Loucy (cell line): ENCODE data around the gene PGC.

Experiments used
- H2AFZ ChIP-seq: fragments of 200-600 bp; sonication (generic); 2 replicates; pipeline ENCODE4 v1.6.0; 2016; ENCODE audit warnings: antibody characterized with exemption, mild to moderate bottlenecking, low read length, moderate library complexity
- H3F3A ChIP-seq: fragments of 200-600 bp; 2 replicates; pipeline ENCODE4 v1.6.0; 2016; ENCODE audit warnings: antibody characterized with exemption, low read depth, mild to moderate bottlenecking
- H3K27me3 ChIP-seq: fragments of 200-600 bp; sonication (generic); 2 replicates; pipeline ENCODE4 v1.6.1; 2014; ENCODE audit warnings: low read length, mild to moderate bottlenecking; ENCODE audit not compliant: insufficient read depth, poor library complexity, severe bottlenecking
- H3K36me3 ChIP-seq: fragments of 200-600 bp; sonication (generic); 2 replicates; pipeline ENCODE4 v1.6.1; 2016; ENCODE audit warnings: low read length; ENCODE audit not compliant: insufficient read depth
- H3K4me1 ChIP-seq: fragments of 200-600 bp; sonication (generic); 2 replicates; pipeline ENCODE4 v1.5.1; 2014; ENCODE audit warnings: low read length, mild to moderate bottlenecking; ENCODE audit not compliant: insufficient read depth, poor library complexity, severe bottlenecking
- H3K4me2 ChIP-seq: fragments of 200-600 bp; sonication (generic); 2 replicates; pipeline ENCODE4 v1.6.0; 2014; ENCODE audit warnings: antibody characterized with exemption, low read length, low read depth, mild to moderate bottlenecking; ENCODE audit not compliant: poor library complexity, severe bottlenecking
- H3K4me3 ChIP-seq: fragments of 200-600 bp; sonication (generic); 2 replicates; pipeline ENCODE4 v1.5.1; 2014; ENCODE audit warnings: low read length, mild to moderate bottlenecking, mixed read lengths; ENCODE audit not compliant: poor library complexity, severe bottlenecking
- H3K79me2 ChIP-seq: fragments of 200-600 bp; sonication (generic); 2 replicates; pipeline ENCODE4 v1.6.1; 2014; ENCODE audit warnings: low read length; ENCODE audit not compliant: insufficient read depth
- H3K9ac ChIP-seq: fragments of 200-600 bp; sonication (generic); 2 replicates; pipeline ENCODE4 v1.6.0; 2014; ENCODE audit warnings: mild to moderate bottlenecking, low read depth, low read length, moderate library complexity; ENCODE audit not compliant: poor library complexity, severe bottlenecking
- H3K9me2 ChIP-seq: fragments of 200-600 bp; sonication (generic); replicated peaks from 2 replicates; pipeline ENCODE4 v1.6.1; 2016; ENCODE audit warnings: low read depth, low read length, mixed read lengths
- H3K9me3 ChIP-seq: fragments of 200-600 bp; sonication (generic); 2 replicates; pipeline ENCODE4 v1.6.1; 2014; ENCODE audit warnings: mild to moderate bottlenecking, antibody characterized with exemption, low read length, low read depth; ENCODE audit not compliant: insufficient read depth
- H4K20me1 ChIP-seq: fragments of 200-600 bp; sonication (generic); 2 replicates; pipeline ENCODE4 v1.6.0; 2014; ENCODE audit warnings: antibody characterized with exemption, low read length, mild to moderate bottlenecking; ENCODE audit not compliant: insufficient read depth, poor library complexity, severe bottlenecking
- CTCF ChIP-seq: fragments of 200-600 bp; sonication (generic); conservative IDR thresholded peaks from 2 replicates; pipeline ENCODE4 v1.5.1; 2014; ENCODE audit warnings: mild to moderate bottlenecking, antibody characterized with exemption, low read length
- EZH2phosphoT487 ChIP-seq: fragments of 200-600 bp; IDR thresholded peaks from 2 replicates; pipeline ENCODE4 v1.6.1; 2018; ENCODE audit warnings: antibody characterized with exemption, mild to moderate bottlenecking, moderate library complexity, borderline replicate concordance

Gene PGC

GRCh38 chr6:41736800-41737555 is 10.2 kb downstream of the PGC start:
- no peaks in the 10 kb centered on the region for H3K36me3 ChIP-seq
- no peak overlapping the region for H3K4me3 ChIP-seq
- no peaks in the 10 kb centered on the region for H4K20me1 ChIP-seq
- no peak overlapping the region for H3K4me2 ChIP-seq
- no peaks in the 10 kb centered on the region for H3K9me3 ChIP-seq
- H3K9me2 ChIP-seq: no peaks in the 10 kb centered on the region
- H3K79me2 ChIP-seq: peaks cover 5% of the 10 kb centered on the region; the same call in 1 of the 2 replicates
- H3K4me1 ChIP-seq: peaks cover 26% of the 10 kb centered on the region
- no peaks in the 10 kb centered on the region for H3F3A ChIP-seq
- H2AFZ ChIP-seq: no peak overlapping the region
- TF ChIP-seq CTCF: no peak
- TF ChIP-seq EZH2phosphoT487: no peak
- no peak overlapping the region for H3K9ac ChIP-seq
- no peaks in the 10 kb centered on the region for H3K27me3 ChIP-seq

- H3K36me3 ChIP-seq: no peaks in the 10 kb centered on the region
- H3K9ac ChIP-seq: no peak overlapping the region
- TF ChIP-seq CTCF (no peak), EZH2phosphoT487 (no peak)
- H3K4me3 ChIP-seq: no peak overlapping the region
- H3K79me2 ChIP-seq: peaks cover 8% of the 10 kb centered on the region; the same call in 1 of the 2 replicates
- H3K9me2 ChIP-seq: no peaks in the 10 kb centered on the region
- no peaks in the 10 kb centered on the region for H3K9me3 ChIP-seq
- H3K4me1 ChIP-seq: peaks cover 32% of the 10 kb centered on the region
- no peaks in the 10 kb centered on the region for H3K27me3 ChIP-seq
- 0 out of 2 replicates have a peak overlapping the region, but pooled peaks have one; percentile 55 for H2AFZ ChIP-seq
- H3K4me2 ChIP-seq: peak overlapping the region; percentile 65
- H3F3A ChIP-seq: no peaks in the 10 kb centered on the region
- no peaks in the 10 kb centered on the region for H4K20me1 ChIP-seq
These were observed 10.9 kb downstream of the PGC start for GRCh38 chr6:41736186-41736733.

GRCh38 chr6:41735427-41736185 is 11.6 kb downstream of the PGC start, which contains the start of gene TFEB:
TSS of gene TFEB (minus strand) at chr6:41735608. CDS start at chr6:41691213, 44,395 bp downstream.
- H3F3A ChIP-seq: no peaks in the 10 kb centered on the region
- peaks cover 38% of the 10 kb centered on the region for H3K4me1 ChIP-seq
- TF ChIP-seq EZH2phosphoT487: no peak
- peak; percentile 64 for TF ChIP-seq CTCF
- peak within 1 kb of the TSS; percentile 75 for H3K4me2 ChIP-seq
- peak within 1 kb of the TSS; percentile 88 for H2AFZ ChIP-seq
- H4K20me1 ChIP-seq: no peaks in the 10 kb centered on the region
- H3K4me3 ChIP-seq: peak within 1 kb of the TSS; percentile 72
- peak within 1 kb of the TSS; percentile 63 for H3K9ac ChIP-seq
- H3K79me2 ChIP-seq: peaks cover 8% of the 10 kb centered on the region; the same call in 1 of the 2 replicates
- H3K27me3 ChIP-seq: no peaks in the 10 kb centered on the region
- H3K36me3 ChIP-seq: no peaks in the 10 kb centered on the region
- H3K9me2 ChIP-seq: no peaks in the 10 kb centered on the region
- no peaks in the 10 kb centered on the region for H3K9me3 ChIP-seq
